Endothelial cell of umbilical vein (primary cell): ENCODE data around the gene MXD4.

Experiments used
- CTCF ChIP-seq, 2 donors: IDR thresholded peaks; 1 replicate in 1 of 2; 2 replicates in 1 of 2; pipeline ENCODE4 v1.5.1; 2011; ENCODE audit warnings: low read length in 2 of 2, mild to moderate bottlenecking in 2 of 2, moderate library complexity in 2 of 2, control low read depth in 1 of 2, inconsistent platforms in 1 of 2, low read depth in 1 of 2; ENCODE audit not compliant: insufficient read depth in 1 of 2; ENCODE audit errors: extremely low read depth in 1 of 2
- EZH2 ChIP-seq: IDR thresholded peaks from 2 replicates; pipeline ENCODE4 v1.6.1; 2012; ENCODE audit warnings: borderline replicate concordance, low read depth, mild to moderate bottlenecking, moderate library complexity, low read length, inconsistent platforms; ENCODE audit not compliant: severe bottlenecking
- GATA2 ChIP-seq: IDR thresholded peaks from 2 replicates; pipeline ENCODE4 v1.7.0; 2011; ENCODE audit warnings: low read depth, mild to moderate bottlenecking, moderate library complexity, mixed read lengths, low read length; ENCODE audit not compliant: insufficient read length, insufficient read depth
- POLR2A ChIP-seq: IDR thresholded peaks from 2 replicates; pipeline ENCODE4 v1.6.1; 2012; ENCODE audit warnings: low read depth, mild to moderate bottlenecking, control low read depth, low read length

- TF ChIP-seq CTCF (IDR thresholded peaks at IDR 0.05; ENCODE audit: extremely low read depth in 1 of 2, insufficient read depth in 1 of 2, low read depth in 1 of 2, low read length in 2 of 2) (no peak), EZH2 (no peak), POLR2A (no peak), GATA2 (no peak)
Observed at GRCh38 chr4:2304877-2305561, 43.1 kb upstream of the MXD4 start.
